Measurements from ENCODE around the gene ZNF423.

The ZNF423 gene

DNA sequence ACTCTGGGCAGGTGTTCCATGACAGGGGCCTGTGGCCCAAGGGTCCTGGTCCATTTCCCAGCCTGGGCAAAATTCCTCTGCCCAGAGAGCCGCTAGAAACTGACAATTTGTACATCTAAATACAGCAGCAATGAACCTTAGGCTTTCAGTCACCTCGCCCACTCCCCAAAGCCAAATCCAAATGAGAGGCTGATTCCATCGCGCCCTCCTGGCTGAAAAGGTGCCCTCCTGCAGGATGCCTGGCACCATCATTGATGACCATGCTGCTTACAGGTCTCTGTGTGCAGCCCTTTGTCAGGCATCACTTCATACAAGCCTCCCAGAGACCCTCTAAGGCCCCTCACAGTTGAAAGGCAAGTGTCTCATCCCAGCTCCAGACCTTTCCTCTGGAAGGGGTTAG is 367.6 kb downstream of the ZNF423 start:
- in situ Hi-C loops (cut with MboI; ENCODE audit: low sequenced_read_pairs) = no loop called here

- in situ Hi-C loops (cut with MboI; ENCODE audit: low sequenced_read_pairs) = no loop called here
Observed at GRCh38 chr16:49487746-49488145, 368.2 kb downstream of the ZNF423 start.

DNA sequence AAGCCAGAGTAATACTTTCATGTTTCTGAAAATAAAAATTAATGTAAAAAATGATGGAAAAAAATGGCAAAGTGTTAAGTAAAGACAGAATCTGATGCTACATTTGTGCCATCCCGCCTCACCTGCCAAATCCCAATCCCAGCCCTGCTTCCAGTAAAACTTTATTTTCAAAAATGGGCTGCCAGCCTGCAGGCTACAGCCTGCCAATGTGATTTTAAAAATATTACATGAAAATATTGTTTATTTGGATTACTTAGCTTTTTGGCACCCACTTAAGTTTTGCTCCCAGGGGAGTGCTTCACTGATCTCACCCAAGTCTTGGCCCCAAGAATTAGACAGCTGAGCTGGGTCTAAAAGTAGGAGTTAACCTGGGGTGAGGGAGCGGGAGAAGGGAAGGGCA is 369.5 kb downstream of the ZNF423 start:
- in situ Hi-C loops (cut with MboI; ENCODE audit: low sequenced_read_pairs) = no loop called here

- in situ Hi-C loops (cut with MboI; ENCODE audit: low sequenced_read_pairs) = no loop called here
Observed at GRCh38 chr16:49485663-49486062, 370.2 kb downstream of the ZNF423 start.

DNA sequence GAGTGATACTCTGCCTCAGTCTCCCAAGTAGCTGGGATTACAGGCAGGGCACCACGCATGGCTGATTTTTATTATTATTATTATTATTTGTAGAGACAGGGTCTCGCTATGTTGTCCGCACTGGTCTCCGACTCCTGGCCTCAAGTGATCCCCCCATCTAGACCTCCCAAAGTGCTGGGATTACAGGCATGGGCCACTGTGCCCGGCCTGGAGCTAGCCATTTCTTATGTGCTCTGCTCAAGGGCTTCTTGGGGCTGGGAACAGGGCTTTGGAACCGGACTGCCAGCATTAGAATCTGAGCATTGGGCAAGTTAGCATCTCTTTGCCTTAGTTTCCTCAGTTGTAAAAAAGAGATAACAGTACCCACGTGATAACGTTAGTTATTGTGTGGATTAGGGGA is 371.0 kb downstream of the ZNF423 start:
- in situ Hi-C loops (cut with MboI; ENCODE audit: low sequenced_read_pairs) = no loop called here

DNA sequence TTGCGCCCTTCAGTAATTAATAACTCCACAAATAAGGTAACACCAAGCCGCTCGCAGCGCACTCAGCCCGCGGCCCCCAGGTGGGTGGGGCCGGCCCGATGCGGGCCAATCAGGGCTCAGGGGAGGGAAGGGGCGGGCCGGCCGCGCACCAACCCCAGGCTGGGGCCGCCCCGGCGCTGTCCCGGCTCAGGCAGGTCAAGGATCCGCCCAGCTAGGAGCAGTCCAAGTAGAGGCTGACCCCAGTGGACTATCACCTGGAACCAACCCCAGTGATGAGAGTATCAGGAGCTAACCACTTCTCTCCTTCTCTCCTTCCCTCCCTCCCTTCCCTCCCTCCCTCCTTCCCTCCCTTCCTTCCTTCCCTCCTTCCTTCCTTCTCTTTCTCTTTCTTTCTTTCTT is 371.5 kb downstream of the ZNF423 start:
- in situ Hi-C loops (cut with MboI; ENCODE audit: low sequenced_read_pairs) = no loop called here

GRCh38 chr16:49483651-49484450 is 372.1 kb downstream of the ZNF423 start:
- in situ Hi-C loops (cut with MboI; ENCODE audit: low sequenced_read_pairs) = no loop called here

- in situ Hi-C loops (cut with MboI; ENCODE audit: low sequenced_read_pairs) = no loop called here
Observed at GRCh38 chr16:49483251-49483650, 372.7 kb downstream of the ZNF423 start.

DNA sequence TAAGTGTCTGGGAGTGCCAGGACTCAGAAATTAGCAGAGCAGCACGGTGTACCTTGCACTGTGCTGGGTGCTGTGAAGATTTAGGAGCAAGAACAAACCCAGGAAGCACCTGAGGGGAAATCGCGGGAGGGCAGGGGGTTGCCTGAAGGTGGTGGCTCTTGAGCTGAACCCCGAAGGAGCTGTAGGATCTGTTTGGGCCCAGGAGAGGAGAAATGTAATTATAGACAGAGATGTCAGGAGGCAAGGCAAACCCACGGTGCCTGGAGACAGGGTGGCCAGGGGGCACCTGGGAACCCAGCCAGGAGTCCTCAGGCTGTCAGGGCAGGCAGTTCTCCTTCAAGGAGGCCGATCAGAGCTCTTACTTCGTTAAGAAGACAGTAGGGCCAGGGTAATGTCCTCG is 373.2 kb downstream of the ZNF423 start:
- in situ Hi-C loops (cut with MboI; ENCODE audit: low sequenced_read_pairs) = no loop called here

DNA sequence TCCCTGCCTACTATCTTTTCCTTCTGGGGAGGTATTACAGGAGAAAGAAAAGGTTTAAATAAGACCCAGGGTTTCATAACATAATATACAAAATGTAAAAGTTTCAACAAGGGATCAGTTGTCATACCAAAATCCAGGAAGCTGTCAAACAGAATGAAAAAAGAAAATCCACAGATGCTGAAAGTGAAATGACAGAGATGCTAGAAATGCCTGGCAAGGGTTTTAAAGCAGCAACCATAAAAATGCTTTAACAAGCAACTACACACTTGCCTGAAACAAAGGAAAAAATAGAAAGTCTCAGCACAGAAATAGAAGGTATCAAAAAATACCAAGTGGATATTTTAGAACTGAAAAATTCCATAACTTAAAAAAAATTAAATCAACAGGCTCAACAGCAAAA is 377.3 kb downstream of the ZNF423 start:
- in situ Hi-C loops (cut with MboI; ENCODE audit: low sequenced_read_pairs) = no loop called here

GRCh38 chr16:49478107-49478506 is 377.8 kb downstream of the ZNF423 start:
- in situ Hi-C loops (cut with MboI; ENCODE audit: low sequenced_read_pairs) = no loop called here

DNA sequence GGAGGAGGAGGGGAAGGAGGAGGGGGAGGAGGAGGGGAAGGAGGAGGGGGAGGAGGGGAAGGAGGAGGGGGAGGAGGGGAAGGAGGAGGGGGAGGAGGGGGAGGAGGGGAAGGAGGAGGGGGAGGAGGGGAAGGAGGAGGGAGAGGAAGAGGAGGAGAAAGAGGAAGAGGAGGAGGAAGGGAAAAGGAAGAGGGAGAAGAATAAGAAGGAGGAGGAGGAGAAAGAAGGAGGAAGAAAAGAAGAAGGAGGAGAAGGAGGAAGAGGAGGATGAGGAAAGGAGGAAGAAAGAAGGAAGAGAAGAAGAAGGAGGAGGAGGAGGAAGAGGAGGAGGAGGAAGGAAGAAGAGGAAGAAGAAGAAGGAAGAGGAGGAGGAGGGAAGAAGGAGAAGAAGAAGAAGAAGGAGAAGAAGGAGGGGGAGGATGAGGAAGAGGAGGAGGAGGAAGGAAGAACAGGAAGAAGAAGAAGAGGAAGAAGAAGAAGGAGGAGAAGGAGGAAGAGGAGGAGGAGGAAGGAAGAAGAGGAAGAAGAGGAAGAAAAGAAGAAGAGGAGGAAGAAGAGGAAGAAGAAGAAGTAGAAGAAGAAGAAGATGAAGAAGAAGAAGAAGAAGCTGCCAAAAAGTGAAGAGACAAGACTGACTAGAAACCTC is 378.5 kb downstream of the ZNF423 start:
- in situ Hi-C loops (cut with MboI; ENCODE audit: low sequenced_read_pairs) = no loop called here

GRCh38 chr16:49474741-49475140 is 381.2 kb downstream of the ZNF423 start:
- in situ Hi-C loops (cut with MboI; ENCODE audit: low sequenced_read_pairs) = no loop called here

DNA sequence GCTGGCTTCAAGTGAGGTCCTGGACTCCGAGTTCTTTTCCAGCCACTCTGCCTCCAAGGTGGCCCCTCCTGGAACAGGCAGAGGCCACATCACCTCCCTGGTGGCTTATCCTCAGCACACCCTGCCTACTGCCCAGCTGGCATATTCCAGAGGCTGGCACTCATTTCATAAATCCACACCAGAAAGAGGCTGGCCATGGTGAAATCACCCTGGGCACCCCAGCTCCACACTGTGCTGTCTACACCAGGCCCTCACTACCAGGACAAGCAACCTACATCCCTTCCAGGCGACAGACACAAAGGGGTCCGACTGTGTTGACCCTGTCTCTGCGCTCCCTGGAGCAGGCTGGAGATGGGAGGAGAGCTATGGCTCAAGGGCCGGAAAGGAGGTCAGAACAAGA is 382.1 kb downstream of the ZNF423 start:
- in situ Hi-C loops (cut with MboI; ENCODE audit: low sequenced_read_pairs) = no loop called here

DNA sequence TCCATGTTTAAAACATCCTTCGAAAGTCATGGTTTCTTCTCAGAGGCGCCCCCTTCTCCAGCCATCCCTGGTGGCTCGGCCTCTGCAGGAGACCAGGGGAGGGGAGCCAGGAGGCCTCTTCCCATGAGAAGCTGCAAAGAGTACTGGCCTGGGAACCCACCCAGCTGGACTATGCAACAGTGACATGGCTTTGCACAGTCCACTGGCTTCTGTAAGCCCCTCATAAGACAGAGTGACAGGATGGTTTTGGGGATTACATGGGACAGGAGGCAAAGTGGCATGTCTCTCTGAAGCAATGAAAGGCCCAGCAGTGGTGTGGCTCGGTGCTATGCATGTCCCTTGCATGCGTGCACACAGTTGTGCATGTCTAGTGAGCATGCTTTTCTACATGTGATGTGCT is 382.8 kb downstream of the ZNF423 start:
- in situ Hi-C loops (cut with MboI; ENCODE audit: low sequenced_read_pairs) = no loop called here

DNA sequence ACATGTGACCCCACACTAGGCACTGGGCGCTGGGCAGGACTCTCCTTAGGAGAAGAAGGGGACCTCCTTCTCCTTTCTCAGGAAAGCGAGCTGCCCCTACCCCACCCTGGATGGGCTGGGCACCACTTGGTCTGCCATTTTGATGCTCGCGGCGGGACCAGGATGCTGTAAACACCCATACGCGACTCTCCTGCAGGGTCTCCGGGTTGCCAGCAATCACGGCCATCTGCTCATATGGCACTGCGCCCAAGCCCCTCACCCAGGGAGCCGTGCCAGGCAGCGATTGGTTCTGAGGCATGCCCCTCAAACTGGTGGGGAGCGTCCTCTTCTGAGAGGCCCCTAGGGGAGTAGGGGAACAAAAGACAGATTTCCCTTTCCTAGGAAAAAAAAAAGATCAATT is 383.3 kb downstream of the ZNF423 start:
- in situ Hi-C loops (cut with MboI; ENCODE audit: low sequenced_read_pairs) = no loop called here

GRCh38 chr16:49471038-49471727 is 384.7 kb downstream of the ZNF423 start:
- in situ Hi-C loops (cut with MboI; ENCODE audit: low sequenced_read_pairs) = no loop called here

DNA sequence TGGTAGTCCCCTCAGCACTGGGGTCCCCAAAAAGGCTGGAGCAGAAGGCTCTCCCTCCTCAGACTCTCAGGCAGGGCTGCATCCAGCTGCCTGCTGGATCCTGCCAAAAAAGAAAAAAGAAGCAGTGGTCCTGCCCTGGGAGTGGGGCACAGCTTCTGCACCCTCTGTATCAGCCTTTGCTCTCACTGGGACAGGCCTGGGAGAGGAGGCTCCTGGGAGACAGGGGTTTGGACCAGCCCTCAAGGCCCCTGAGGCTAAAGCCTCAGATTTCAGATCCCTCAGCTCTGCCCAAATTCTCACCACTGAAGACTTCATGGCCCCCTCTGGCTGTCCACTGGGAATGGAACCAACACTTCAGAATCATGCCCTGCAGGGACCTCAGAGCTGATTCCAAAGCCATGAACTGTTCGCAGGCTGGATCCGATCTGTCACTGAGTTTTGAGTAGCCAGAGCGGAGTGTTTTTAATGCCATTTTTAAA is 385.4 kb downstream of the ZNF423 start:
- in situ Hi-C loops (cut with MboI; ENCODE audit: low sequenced_read_pairs) = no loop called here

DNA sequence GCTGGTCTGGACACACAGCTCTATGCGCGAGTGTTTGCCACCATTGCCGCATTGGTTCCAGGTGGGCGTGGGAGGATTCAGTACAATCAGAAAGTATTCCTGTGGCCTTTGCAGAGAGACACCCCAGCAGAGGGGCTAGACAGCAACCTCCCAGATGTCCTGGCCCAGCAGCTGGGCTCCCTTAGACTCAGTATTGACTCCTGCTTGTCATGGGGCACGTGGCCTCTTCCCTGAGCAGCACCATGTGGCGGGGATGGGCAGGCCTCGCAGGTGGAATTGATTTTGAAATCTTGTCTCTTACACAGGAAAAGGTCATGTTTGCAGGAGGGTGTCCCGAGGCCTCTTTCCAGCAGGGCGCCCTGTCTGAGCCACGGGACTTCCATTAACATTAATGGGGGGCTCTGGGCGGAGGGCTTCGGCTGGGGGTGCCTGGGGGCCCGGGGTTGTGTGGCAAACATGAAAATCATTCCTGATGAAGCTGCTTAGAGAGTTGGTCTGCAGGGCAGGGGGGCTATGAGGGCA is 385.9 kb downstream of the ZNF423 start:
- in situ Hi-C loops (cut with MboI; ENCODE audit: low sequenced_read_pairs) = no loop called here

DNA sequence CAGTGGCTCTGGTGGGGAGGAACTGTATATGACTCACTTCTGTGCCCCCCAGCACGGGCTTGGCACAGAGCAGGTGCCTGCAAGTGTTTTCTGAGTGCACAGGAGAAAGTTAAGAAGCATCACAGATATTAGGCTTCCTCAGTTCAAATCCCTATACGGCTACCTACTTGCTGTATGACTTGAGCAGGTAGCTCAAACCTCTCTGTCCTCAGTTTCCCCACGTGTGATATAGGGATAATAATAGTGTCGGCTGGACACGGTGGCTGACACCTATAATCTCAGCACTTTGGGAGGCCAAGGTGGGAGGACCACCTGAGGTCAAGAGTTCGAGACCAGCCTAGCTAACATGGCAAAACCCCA is 386.6 kb downstream of the ZNF423 start:
- in situ Hi-C loops (cut with MboI; ENCODE audit: low sequenced_read_pairs) = no loop called here

DNA sequence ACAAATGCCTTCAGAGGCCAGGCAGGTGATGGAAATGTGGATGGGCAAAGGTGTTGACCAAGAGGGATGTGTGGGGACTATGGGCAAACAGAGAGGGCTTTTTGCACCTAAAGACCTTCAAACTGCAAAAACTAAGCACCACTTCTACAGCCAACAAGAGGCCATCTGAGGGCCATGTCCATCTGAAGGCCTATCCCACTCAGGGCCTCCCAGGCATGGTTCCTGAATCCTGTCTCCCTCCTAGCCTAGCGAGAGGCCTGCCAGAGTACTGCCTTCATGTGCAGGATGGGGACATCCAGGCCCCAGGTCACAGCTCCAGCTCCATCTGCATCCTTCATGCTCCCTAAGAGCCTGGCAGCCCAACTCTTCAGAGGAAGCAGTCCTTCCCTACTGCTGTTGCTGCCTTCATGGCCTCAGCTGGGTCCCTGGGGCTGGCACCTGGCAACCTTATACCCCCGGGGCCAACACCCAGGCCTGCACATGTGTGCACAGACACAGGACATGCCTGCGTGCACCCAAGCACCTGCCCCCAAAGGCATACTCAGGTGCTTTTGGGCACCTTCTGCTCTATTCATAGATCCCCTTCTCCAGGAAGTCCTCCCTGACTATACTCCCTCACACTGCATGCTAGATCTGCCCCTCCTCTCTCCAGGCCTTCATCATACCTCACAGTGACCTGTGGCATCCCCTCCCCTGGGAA is 387.2 kb downstream of the ZNF423 start:
- in situ Hi-C loops (cut with MboI; ENCODE audit: low sequenced_read_pairs) = no loop called here
